ENCODE measurements around the gene CFAP20DC. TPM values are rescaled to one million over a fixed set of nuclear protein-coding genes. Genes with fewer than 3 reads are reported as not detected.

The CFAP20DC gene
- total and polyA plus RNA-seq, 2 of the 8 experiments (the other 6 are each of a cell fraction or from before 2014, with no cell fraction given): 2.2 to 2.8 TPM

GRCh38 chr3:58861551-58861950, 188.3 kb downstream of the CFAP20DC start:
- H2BK20ac ChIP-seq (ENCODE audit: low read length): no peak overlapping the region
- H3K4me2 ChIP-seq (ENCODE audit: insufficient read depth in 1 of 2, low read depth in 2 of 2, low read length in 2 of 2): no peak overlapping the region
- POLR2A ChIA-PET (ENCODE audit: partially characterized antibody): no interaction called here
- peaks cover 0 to 7% (median 2%) of the 10 kb centered on the region in 4 experiments; a peak in 4 of 7 replicates for H3K4me1 ChIP-seq (replicated peaks in 1 of 4; ENCODE audit: control insufficient read depth in 3 of 4, insufficient read depth in 4 of 4, low read length in 3 of 4)
- H3K9ac ChIP-seq (replicated peaks in 1 of 4; ENCODE audit: extremely low read depth in 1 of 4, low read depth in 3 of 4, low read length in 3 of 4): no peak overlapping the region
- no peak overlapping the region for H3K27ac ChIP-seq (ENCODE audit: low read depth, low read length)
- no peak for TF ChIP-seq CTBP2 (IDR thresholded peaks at IDR 0.05; ENCODE audit: borderline replicate concordance, insufficient read depth, insufficient read length, low read length)
- no peak for TF ChIP-seq SP1 (IDR thresholded peaks at IDR 0.05; ENCODE audit: low read depth, low read length)
- TF ChIP-seq SIN3A (conservative IDR thresholded peaks at IDR 0.05 in 1 of 2, IDR thresholded peaks at IDR 0.05 in 1 of 2; ENCODE audit: low read depth in 1 of 2, low read length in 2 of 2): no peak
- TF ChIP-seq ATF2 (IDR thresholded peaks at IDR 0.05; ENCODE audit: low read length): no peak
- no peak for TF ChIP-seq EGR1 (IDR thresholded peaks at IDR 0.05; ENCODE audit: borderline replicate concordance, low read depth, low read length)
- no peak for TF ChIP-seq EP300 (IDR thresholded peaks at IDR 0.05; ENCODE audit: borderline replicate concordance in 1 of 2, low read depth in 2 of 2, low read length in 2 of 2)
- TF ChIP-seq GABPA (IDR thresholded peaks at IDR 0.05; ENCODE audit: borderline replicate concordance, insufficient read depth, low read length): no peak
- TF ChIP-seq ATF3 (IDR thresholded peaks at IDR 0.05; ENCODE audit: insufficient read depth, low read depth, low read length): no peak
- no peak for TF ChIP-seq GTF2F1 (IDR thresholded peaks at IDR 0.05; ENCODE audit: borderline replicate concordance, low read depth, low read length)
- no peak for TF ChIP-seq SIX5 (IDR thresholded peaks at IDR 0.05; ENCODE audit: low read depth, low read length)
- no peak for TF ChIP-seq NRF1 (IDR thresholded peaks at IDR 0.05; ENCODE audit: low read depth, low read length)
- H3K4ac ChIP-seq (replicated peaks; ENCODE audit: insufficient read length, low read depth, low read length): no peak overlapping the region
- H3K14ac ChIP-seq (ENCODE audit: insufficient read length): no peak overlapping the region
- FAIRE-seq (no peak), DNase-seq (ENCODE audit: low read depth in 1 of 2, low spot score in 2 of 2) (no peak)
- 88% methylated on average over 3 of the region's 3 CpGs; no CpG with 5 or more reads in 1 of the 2 experiments for WGBS, 2 experiments (ENCODE audit: extremely low coverage in 1 of 2, insufficient coverage in 1 of 2, insufficient read length in 1 of 2, insufficient replicate concordance in 2 of 2, low coverage in 1 of 2, low lambda C conversion rate in 2 of 2, missing lambda C conversion rate in 1 of 2)
- no peak overlapping the region for H2BK12ac ChIP-seq (ENCODE audit: low read depth, low read length)
- no peak overlapping the region for H2AK5ac ChIP-seq (ENCODE audit: low read depth, low read length)
- H4K20me1 ChIP-seq (replicated peaks in 1 of 2; ENCODE audit: control insufficient read depth in 1 of 2, insufficient read depth in 2 of 2, low read length in 2 of 2): no peaks in the 10 kb centered on the region
- H3K79me2 ChIP-seq (ENCODE audit: control insufficient read depth in 1 of 2, insufficient read depth in 2 of 2, low read length in 2 of 2): no peaks in the 10 kb centered on the region
- no peak overlapping the region for H4K8ac ChIP-seq (ENCODE audit: extremely low read depth, insufficient read depth, low read length)
- no peaks in the 10 kb centered on the region for H3K23me2 ChIP-seq (ENCODE audit: low read depth, low read length)
- no peak overlapping the region for H3K18ac ChIP-seq (ENCODE audit: extremely low read depth, low read length)
- CTCF ChIA-PET (ENCODE audit: partially characterized antibody): interaction anchor here (1.4 kb wide), 1 partner anchor 11 kb away, joined by 4 read pairs; no protein-coding TSS in a partner anchor
- no peak overlapping the region for H4K91ac ChIP-seq (replicated peaks; ENCODE audit: insufficient read length, low read length)
- H2BK15ac ChIP-seq (ENCODE audit: low read length): no peak overlapping the region
- H3K4me3 ChIP-seq (ENCODE audit: extremely low read depth in 1 of 4, insufficient read depth in 2 of 4, low read depth in 3 of 4, low read length in 4 of 4): no peak overlapping the region
- H3K56ac ChIP-seq (replicated peaks; ENCODE audit: insufficient read length, low read depth, low read length): no peak overlapping the region
- H3K36me3 ChIP-seq (ENCODE audit: control insufficient read depth in 2 of 4, insufficient read depth in 4 of 4, low read length in 3 of 4): no peaks in the 10 kb centered on the region
- no peak overlapping the region for H4K5ac ChIP-seq (ENCODE audit: insufficient read length, low read depth, low read length)
- no peak overlapping the region for H2BK120ac ChIP-seq (replicated peaks; ENCODE audit: low read depth, low read length)
- H3K79me1 ChIP-seq (ENCODE audit: low read depth, low read length): no peaks in the 10 kb centered on the region
- no peaks in the 10 kb centered on the region for H3K9me3 ChIP-seq (ENCODE audit: insufficient read depth in 2 of 2, low read depth in 1 of 2, low read length in 1 of 2)
- H2AFZ ChIP-seq (ENCODE audit: low read length): no peak overlapping the region
- no peak overlapping the region for H3K23ac ChIP-seq (ENCODE audit: insufficient read length)
- no peak overlapping the region for H2BK5ac ChIP-seq (ENCODE audit: low read depth, low read length)
- no peaks in the 10 kb centered on the region for H3K27me3 ChIP-seq (replicated peaks in 1 of 4; ENCODE audit: control insufficient read depth in 3 of 4, extremely low read depth in 1 of 4, insufficient read depth in 3 of 4, low read length in 3 of 4)

Measured in H1 (cell line).